Measurements from ENCODE around the gene DBH.

Gene DBH

GRCh38 chr9:133680976-133681657, 45.0 kb downstream of the DBH start:
- no peak overlapping the region for H3K4me3 ChIP-seq (ENCODE audit: low read depth, low read length)

GRCh38 chr9:133681658-133682306, 45.6 kb downstream of the DBH start:
- no peak overlapping the region for H3K4me3 ChIP-seq (ENCODE audit: low read depth, low read length)

GRCh38 chr9:133682818-133683585, 46.8 kb downstream of the DBH start:
- H3K4me3 ChIP-seq (ENCODE audit: low read depth, low read length) = no peak overlapping the region

- no peak overlapping the region for H3K4me3 ChIP-seq (ENCODE audit: low read depth, low read length)
These were observed 47.5 kb downstream of the DBH start for GRCh38 chr9:133683586-133684120.

- no peak overlapping the region for H3K4me3 ChIP-seq (ENCODE audit: low read depth, low read length)
These were observed 48.2 kb downstream of the DBH start for GRCh38 chr9:133684121-133684935.

GRCh38 chr9:133684936-133685361, 48.8 kb downstream of the DBH start:
- no peak overlapping the region for H3K4me3 ChIP-seq (ENCODE audit: low read depth, low read length)

- H3K4me3 ChIP-seq (ENCODE audit: low read depth, low read length) = no peak overlapping the region
These were observed 49.8 kb downstream of the DBH start for GRCh38 chr9:133685653-133686609.

GRCh38 chr9:133686642-133687575, 50.7 kb downstream of the DBH start:
- no peak overlapping the region for H3K4me3 ChIP-seq (ENCODE audit: low read depth, low read length)

GRCh38 chr9:133687856-133688761, 51.9 kb downstream of the DBH start:
- H3K4me3 ChIP-seq (ENCODE audit: low read depth, low read length) = no peak overlapping the region

- no peak overlapping the region for H3K4me3 ChIP-seq (ENCODE audit: low read depth, low read length)
These were observed 53.1 kb downstream of the DBH start for GRCh38 chr9:133689151-133689763.

GRCh38 chr9:133690081-133690561, 54.0 kb downstream of the DBH start:
- no peak overlapping the region for H3K4me3 ChIP-seq (ENCODE audit: low read depth, low read length)

- H3K4me3 ChIP-seq (ENCODE audit: low read depth, low read length) = no peak overlapping the region
These were observed 55.0 kb downstream of the DBH start for GRCh38 chr9:133691191-133691590.

GRCh38 chr9:133691626-133692363, 55.6 kb downstream of the DBH start:
- H3K4me3 ChIP-seq (ENCODE audit: low read depth, low read length) = no peak overlapping the region

GRCh38 chr9:133692364-133692985, 56.3 kb downstream of the DBH start:
- no peak overlapping the region for H3K4me3 ChIP-seq (ENCODE audit: low read depth, low read length)

- H3K4me3 ChIP-seq (ENCODE audit: low read depth, low read length) = no peak overlapping the region
These were observed 57.0 kb downstream of the DBH start for GRCh38 chr9:133693116-133693515.
